Cardiac muscle cell (in vitro differentiated cells and primary cell): Measurements from ENCODE around the gene SEC62. TPM values are rescaled to one million over a fixed set of nuclear protein-coding genes. Genes with fewer than 3 reads are reported as not detected.

Experiments used
- DNase-seq, 2 donors: peaks; one replicate each; pipeline versions ENCODE4 v3.0.0 to v3.0.0-alpha.2; 2010 to 2017; ENCODE audit warnings: low read depth in 1 of 2, low spot score in 1 of 2
- H3K27ac ChIP-seq: fragments of 200-600 bp; sonication (generic); 2 replicates; pipeline ENCODE4 v1.5.1; 2016
- H3K27me3 ChIP-seq: fragments of 200-600 bp; sonication (generic); 2 replicates; pipeline ENCODE4 v1.6.0; 2016; ENCODE audit warnings: control low read depth
- H3K36me3 ChIP-seq: fragments of 200-600 bp; sonication (generic); 2 replicates; pipeline ENCODE4 v1.5.1; 2016; ENCODE audit warnings: control low read depth
- H3K4me1 ChIP-seq: fragments of 200-600 bp; sonication (generic); 2 replicates; pipeline ENCODE4 v1.8.1; 2017; ENCODE audit warnings: low read depth, mild to moderate bottlenecking, mixed run types
- H3K4me3 ChIP-seq: fragments of 200-600 bp; sonication (generic); 2 replicates; pipeline ENCODE4 v1.5.1; 2016; ENCODE audit warnings: mild to moderate bottlenecking
- H3K9me3 ChIP-seq: fragments of 200-600 bp; sonication (generic); 2 replicates; pipeline ENCODE4 v1.5.1; 2017; ENCODE audit warnings: low read depth, mild to moderate bottlenecking, control low read depth
- CTCF ChIP-seq: IDR thresholded peaks from 2 replicates; pipeline ENCODE4 v1.5.1; 2012; ENCODE audit warnings: low read depth, mild to moderate bottlenecking, low read length
- polyA plus RNA-seq: library from polyadenylated mRNA; unstranded; fragments of >200 nt; fragmentation: Nextera tagmentation; extraction: Ambion mirVana; gene quantifications from 2 replicates; pipeline ENCODE4 v1.2.1, GENCODE V29; 2016
- total RNA-seq: library from RNA; depleted of rRNA; stranded (reverse); fragments of >200 nt; gene quantifications from 2 replicates; pipeline ENCODE4 v1.2.3, GENCODE V29; 2016

SEC62 gene
- total and polyA plus RNA-seq, 2 experiments from 2014 or later = 26.7 to 72.2 TPM

DNA sequence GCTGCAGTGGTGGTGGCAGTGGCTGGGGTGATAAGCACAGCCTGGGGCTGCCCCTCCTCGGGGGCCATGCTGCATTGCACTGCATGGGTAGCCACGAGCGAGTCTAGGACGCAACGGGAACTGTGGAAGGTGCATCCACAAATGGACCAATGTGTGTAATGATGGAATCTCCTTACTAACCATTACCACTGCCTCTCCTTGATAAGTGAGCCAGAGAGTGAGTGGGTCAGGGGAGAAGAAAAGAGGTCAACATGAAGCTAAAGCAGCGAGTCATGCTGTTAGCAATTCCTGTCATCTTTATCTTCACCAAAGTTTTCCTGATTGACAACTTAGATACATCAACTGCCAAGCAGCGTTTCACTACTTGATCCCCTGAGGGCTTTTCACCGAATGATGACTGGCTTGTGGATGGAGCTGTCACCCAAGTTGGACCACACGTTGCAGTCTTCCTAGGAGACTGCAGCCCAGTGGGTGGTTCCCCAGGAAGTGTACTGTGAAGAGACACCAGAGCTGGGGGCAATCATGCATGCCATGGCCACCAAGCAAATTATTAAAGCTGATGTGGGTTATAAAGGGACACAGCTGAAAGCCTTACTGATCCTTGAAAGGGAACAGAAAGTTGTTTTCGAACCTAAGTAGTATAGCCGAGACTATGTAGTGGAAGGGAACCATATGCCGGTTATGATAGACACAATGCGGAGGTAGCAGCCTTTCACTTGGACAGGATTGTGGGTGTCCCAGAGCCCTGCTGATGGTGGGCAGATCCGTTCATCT, 34.7 kb upstream of the SEC62 start:
- H3K4me3 ChIP-seq = no peak overlapping the region
- no peak overlapping the region for H3K27ac ChIP-seq
- peaks cover 7% of the 10 kb centered on the region for H3K27me3 ChIP-seq
- H3K9me3 ChIP-seq = no peaks in the 10 kb centered on the region
- no peaks in the 10 kb centered on the region for H3K4me1 ChIP-seq
- no peak for TF ChIP-seq CTCF
- H3K36me3 ChIP-seq = no peaks in the 10 kb centered on the region
- DNase-seq = no peak

- H3K4me3 ChIP-seq = no peak overlapping the region
- DNase-seq = peak in 1 of 2 donors; percentile 36
- no peak for TF ChIP-seq CTCF
- H3K4me1 ChIP-seq = peaks cover 10% of the 10 kb centered on the region
- H3K9me3 ChIP-seq = no peaks in the 10 kb centered on the region
- no peak overlapping the region for H3K27ac ChIP-seq
- peaks cover 7% of the 10 kb centered on the region for H3K27me3 ChIP-seq
- no peaks in the 10 kb centered on the region for H3K36me3 ChIP-seq
Observed at GRCh38 chr3:169939320-169939719, 27.3 kb upstream of the SEC62 start.

- Histone ChIP-seq H3K27me3 (peaks cover 7% of the 10 kb centered on the region), H3K27ac (no peak overlapping the region), H3K36me3 (no peaks in the 10 kb centered on the region), H3K9me3 (no peaks in the 10 kb centered on the region), H3K4me1 (peaks cover 10% of the 10 kb centered on the region), H3K4me3 (no peak overlapping the region)
- DNase-seq = no peak
- no peak for TF ChIP-seq CTCF
Observed at GRCh38 chr3:169939751-169940150, 26.9 kb upstream of the SEC62 start.

DNA sequence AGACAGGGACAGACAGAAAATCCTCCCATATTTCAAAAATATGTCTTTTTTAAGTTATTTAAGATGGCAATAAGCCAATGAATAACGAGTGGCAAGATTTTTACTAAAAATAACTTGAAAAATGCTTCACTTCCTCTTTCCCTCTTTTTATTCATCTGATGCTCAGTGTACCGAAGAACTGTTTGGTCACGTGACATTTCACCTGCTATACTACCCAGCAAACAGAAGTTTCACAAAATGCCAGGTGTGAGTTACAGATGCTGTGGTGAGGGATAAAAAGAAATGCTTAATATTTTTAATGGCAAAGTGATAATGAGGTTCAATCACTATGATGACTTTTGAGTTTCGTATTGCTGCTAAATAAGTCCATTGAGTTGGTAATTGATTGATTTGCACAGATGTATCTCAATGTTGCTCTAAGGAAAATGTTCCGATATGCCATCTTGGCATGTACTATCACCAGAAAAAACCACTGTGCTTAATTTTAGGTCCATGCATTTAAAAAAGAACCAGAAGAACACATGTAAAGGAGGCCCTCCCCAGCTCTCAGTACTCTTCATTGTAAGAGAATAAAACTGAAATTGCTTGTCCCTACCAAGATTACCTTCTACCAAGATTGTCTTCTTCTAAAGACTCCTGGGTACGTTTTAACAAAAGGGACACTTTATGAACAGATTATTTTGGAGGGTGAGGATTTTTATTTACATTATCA, 26.0 kb upstream of the SEC62 start:
- DNase-seq = no peak
- Histone ChIP-seq H3K4me1 (peaks cover 10% of the 10 kb centered on the region), H3K27me3 (peaks cover 5% of the 10 kb centered on the region), H3K9me3 (no peaks in the 10 kb centered on the region), H3K4me3 (no peak overlapping the region), H3K27ac (no peak overlapping the region), H3K36me3 (no peaks in the 10 kb centered on the region)
- no peak for TF ChIP-seq CTCF

- H3K27me3 ChIP-seq = no peaks in the 10 kb centered on the region
Observed at GRCh38 chr3:169945313-169945712, 21.3 kb upstream of the SEC62 start.

More at GRCh38 chr3:169945313-169945712, 21.3 kb upstream of the SEC62 start:
- H3K4me1 ChIP-seq = peaks cover 14% of the 10 kb centered on the region
- no peak for TF ChIP-seq CTCF
- peak; percentile 21 to 34 for DNase-seq
- H3K4me3 ChIP-seq = no peak overlapping the region
- H3K27ac ChIP-seq = no peak overlapping the region
- H3K36me3 ChIP-seq = no peaks in the 10 kb centered on the region
- no peaks in the 10 kb centered on the region for H3K9me3 ChIP-seq
